Fibroblast of the aortic adventitia (primary cell): ENCODE results near the gene FURIN. TPM values are rescaled to one million over a fixed set of nuclear protein-coding genes. Genes with fewer than 3 reads are reported as not detected.
A peak's percentile ranks its signal among the peaks of the same experiment; 100 is the strongest.

Source experiments
- DNase-seq: peaks from one replicate; pipeline ENCODE4 v3.0.0-alpha.2; 2010; ENCODE audit warnings: low read depth
- H3K4me3 ChIP-seq: 2 replicates; pipeline ENCODE4 v1.5.1; 2011; ENCODE audit warnings: low read depth, mild to moderate bottlenecking, control low read depth, low read length, moderate library complexity
- total RNA-seq: library from RNA; depleted of rRNA; stranded (reverse); fragments of >200 nt; gene quantifications from 2 replicates; pipeline ENCODE4 v1.2.3, GENCODE V29; 2012; ENCODE audit warnings: low replicate concordance
- TF ChIP-seq, protein P1 (sequence below): IDR thresholded peaks from 2 replicates; pipeline ENCODE4 v1.5.1; 2011; ENCODE audit warnings: mild to moderate bottlenecking, low read length, control low read depth, inconsistent platforms; ENCODE audit not compliant: insufficient read depth

The FURIN gene
- total RNA-seq, 1 donor: 45.0 TPM

DNA sequence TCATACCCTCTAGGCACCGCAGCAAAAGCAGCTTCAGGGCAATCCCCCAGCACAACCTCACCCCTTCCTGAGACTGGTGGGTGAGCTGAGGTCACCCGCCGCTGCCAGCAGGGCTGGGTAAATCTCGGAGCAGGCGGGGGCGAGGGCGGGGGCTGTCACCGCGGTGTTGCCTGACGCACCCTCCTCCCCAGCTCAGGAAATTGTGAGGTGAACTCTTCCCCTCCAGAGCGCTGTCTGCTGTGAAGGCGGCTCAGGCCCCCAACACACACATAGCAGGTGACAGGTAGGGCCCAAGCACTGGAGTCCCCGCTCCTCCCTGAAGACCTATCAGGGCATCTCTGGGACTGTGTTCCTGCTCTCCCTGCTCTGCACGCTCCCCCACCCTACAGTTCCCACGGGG is 30.2 kb upstream of the FURIN start:
- DNase-seq: no peak
- H3K4me3 ChIP-seq: no peak overlapping the region
- TF ChIP-seq, protein P1, sequence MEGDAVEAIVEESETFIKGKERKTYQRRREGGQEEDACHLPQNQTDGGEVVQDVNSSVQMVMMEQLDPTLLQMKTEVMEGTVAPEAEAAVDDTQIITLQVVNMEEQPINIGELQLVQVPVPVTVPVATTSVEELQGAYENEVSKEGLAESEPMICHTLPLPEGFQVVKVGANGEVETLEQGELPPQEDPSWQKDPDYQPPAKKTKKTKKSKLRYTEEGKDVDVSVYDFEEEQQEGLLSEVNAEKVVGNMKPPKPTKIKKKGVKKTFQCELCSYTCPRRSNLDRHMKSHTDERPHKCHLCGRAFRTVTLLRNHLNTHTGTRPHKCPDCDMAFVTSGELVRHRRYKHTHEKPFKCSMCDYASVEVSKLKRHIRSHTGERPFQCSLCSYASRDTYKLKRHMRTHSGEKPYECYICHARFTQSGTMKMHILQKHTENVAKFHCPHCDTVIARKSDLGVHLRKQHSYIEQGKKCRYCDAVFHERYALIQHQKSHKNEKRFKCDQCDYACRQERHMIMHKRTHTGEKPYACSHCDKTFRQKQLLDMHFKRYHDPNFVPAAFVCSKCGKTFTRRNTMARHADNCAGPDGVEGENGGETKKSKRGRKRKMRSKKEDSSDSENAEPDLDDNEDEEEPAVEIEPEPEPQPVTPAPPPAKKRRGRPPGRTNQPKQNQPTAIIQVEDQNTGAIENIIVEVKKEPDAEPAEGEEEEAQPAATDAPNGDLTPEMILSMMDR: no peak

- no peak overlapping the region for H3K4me3 ChIP-seq
- DNase-seq: no peak
- TF ChIP-seq, protein P1: no peak
Observed at GRCh38 chr15:90838544-90838943, 29.8 kb upstream of the FURIN start.

DNA sequence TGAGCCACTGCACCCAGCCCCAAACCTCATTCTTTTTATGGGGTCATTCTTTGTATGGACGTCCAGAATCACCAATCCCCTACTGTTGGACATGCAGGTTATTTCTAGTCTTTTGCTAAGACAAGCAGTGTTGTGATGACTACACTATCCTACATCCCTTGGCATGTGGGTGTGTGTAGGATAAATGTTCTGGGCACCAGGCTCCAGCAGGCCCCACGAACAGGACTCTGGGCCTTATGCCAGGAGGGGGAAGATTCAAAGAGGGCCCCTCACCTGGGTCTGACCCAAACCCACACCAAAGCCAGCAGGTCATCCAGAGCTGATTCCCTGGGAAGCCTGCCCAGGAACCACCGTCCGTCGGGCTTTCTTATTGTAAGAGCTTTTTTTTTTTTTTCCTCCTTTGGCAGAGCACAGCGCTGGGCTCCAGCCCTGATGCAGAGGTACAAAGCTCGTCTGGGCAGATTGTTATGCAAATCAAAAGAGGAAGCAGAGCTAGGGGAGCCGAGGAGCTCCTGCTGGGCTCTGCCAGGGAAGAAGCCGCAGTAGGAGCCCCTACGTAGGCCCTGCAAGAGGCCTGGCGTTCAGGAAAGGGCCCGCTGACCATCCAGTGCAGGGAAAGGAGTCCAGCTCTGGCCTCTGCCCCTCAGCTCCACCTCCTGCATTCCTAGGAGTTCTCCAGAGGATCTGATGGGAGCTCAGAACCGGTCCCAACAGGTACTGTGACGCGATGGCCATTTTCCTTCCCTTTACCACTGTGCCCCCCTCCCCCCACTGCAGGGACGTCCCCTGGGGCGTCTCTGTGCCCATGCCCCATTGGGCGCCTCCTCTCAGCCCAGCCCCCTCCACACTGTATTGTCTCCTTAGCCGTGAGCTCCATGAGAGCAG is 29.0 kb upstream of the FURIN start:
- TF ChIP-seq, protein P1: no peak
- DNase-seq: peak; percentile 73

GRCh38 chr15:90840157-90840855 is 28.1 kb upstream of the FURIN start:
- no peak overlapping the region for H3K4me3 ChIP-seq
- DNase-seq: no peak
- TF ChIP-seq, protein P1: no peak

More for the DNA sequence above, 29.0 kb upstream of the FURIN start:
- no peak overlapping the region for H3K4me3 ChIP-seq

DNA sequence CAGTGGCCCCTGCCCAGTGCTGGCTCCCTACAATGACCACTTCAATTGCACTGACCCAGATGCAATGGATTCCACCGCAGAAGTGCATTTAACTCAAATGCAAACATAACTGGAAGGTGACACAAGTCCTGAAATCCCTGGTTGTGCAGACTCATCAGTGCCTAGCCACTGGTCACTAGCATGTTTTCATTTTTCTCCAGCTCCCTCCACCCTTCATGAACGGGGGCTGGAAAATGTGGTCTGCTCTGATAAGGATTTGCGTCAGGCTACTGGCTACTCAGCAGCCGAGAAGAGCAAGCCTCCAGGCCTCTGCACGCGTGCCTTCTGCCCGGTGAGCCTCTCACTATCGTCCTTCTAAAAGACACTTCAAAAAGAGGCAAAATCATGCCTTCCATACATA is 27.4 kb upstream of the FURIN start:
- H3K4me3 ChIP-seq: no peak overlapping the region
- DNase-seq: no peak
- TF ChIP-seq, protein P1: no peak

- TF ChIP-seq, protein P1: no peak
- H3K4me3 ChIP-seq: no peak overlapping the region
- no peak for DNase-seq
Observed at GRCh38 chr15:90844696-90845095, 23.7 kb upstream of the FURIN start.
